SK-N-SH (cell line): ENCODE data around the gene FAXDC2.

Source experiments
- ELF1 ChIP-seq: IDR thresholded peaks from 2 replicates; pipeline ENCODE4 v1.4.0; 2012
- EZH2phosphoT487 ChIP-seq: fragments of 200-600 bp; sonication (generic); IDR thresholded peaks from 2 replicates; pipeline ENCODE4 v1.6.1; 2017; ENCODE audit warnings: low read depth, mixed run types, mild to moderate bottlenecking, antibody characterized with exemption, moderate library complexity, borderline replicate concordance
- MXI1 ChIP-seq: IDR thresholded peaks from 2 replicates; pipeline ENCODE4 v1.6.1; 2012; ENCODE audit warnings: mild to moderate bottlenecking, low read depth, low read length, improper control_type of control experiment
- NFIC ChIP-seq: IDR thresholded peaks from 2 replicates; pipeline ENCODE4 v1.4.0; 2012; ENCODE audit warnings: borderline replicate concordance
- RFX5 ChIP-seq: IDR thresholded peaks from 2 replicates; pipeline ENCODE4 v1.6.1; 2012; ENCODE audit warnings: mild to moderate bottlenecking, improper control_type of control experiment, low read length
- TAF1 ChIP-seq: IDR thresholded peaks from 2 replicates; pipeline ENCODE4 v1.6.1; 2012; ENCODE audit warnings: low read depth, mild to moderate bottlenecking, low read length, moderate library complexity, borderline replicate concordance
- TF ChIP-seq, protein P1 (sequence below): fragments of 200-600 bp; sonication (generic); IDR thresholded peaks from 2 replicates; pipeline ENCODE4 v1.6.1; 2017; ENCODE audit warnings: antibody characterized with exemption, mild to moderate bottlenecking, moderate library complexity
- TF ChIP-seq, protein P2 (sequence below): IDR thresholded peaks from 2 replicates; pipeline ENCODE4 v1.4.0; 2012; ENCODE audit warnings: low read depth, borderline replicate concordance

DNA sequence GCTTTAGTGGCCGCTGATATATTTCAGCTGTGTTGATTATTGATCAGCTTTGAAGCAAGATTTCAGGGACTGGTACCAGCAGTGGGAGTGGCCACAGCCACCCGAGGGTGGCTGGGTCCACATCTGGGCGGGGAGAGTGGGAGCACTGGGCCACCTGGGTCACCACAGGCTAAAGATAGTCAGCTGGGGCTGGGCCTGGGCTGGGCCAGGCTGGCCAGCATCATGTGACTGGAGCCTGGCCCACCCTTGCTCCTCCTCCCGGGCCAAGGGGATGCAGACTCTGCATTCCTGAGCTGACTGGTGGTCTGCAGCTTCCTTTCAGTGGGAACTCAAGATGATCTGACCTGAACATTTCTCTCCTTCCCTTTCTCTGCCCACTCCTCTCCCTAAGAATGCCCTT, 68.1 kb downstream of the FAXDC2 start:
- TF ChIP-seq, protein P1, sequence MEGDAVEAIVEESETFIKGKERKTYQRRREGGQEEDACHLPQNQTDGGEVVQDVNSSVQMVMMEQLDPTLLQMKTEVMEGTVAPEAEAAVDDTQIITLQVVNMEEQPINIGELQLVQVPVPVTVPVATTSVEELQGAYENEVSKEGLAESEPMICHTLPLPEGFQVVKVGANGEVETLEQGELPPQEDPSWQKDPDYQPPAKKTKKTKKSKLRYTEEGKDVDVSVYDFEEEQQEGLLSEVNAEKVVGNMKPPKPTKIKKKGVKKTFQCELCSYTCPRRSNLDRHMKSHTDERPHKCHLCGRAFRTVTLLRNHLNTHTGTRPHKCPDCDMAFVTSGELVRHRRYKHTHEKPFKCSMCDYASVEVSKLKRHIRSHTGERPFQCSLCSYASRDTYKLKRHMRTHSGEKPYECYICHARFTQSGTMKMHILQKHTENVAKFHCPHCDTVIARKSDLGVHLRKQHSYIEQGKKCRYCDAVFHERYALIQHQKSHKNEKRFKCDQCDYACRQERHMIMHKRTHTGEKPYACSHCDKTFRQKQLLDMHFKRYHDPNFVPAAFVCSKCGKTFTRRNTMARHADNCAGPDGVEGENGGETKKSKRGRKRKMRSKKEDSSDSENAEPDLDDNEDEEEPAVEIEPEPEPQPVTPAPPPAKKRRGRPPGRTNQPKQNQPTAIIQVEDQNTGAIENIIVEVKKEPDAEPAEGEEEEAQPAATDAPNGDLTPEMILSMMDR: no peak
- TF ChIP-seq EZH2phosphoT487: no peak
- TF ChIP-seq TAF1: no peak
- no peak for TF ChIP-seq MXI1
- no peak for TF ChIP-seq NFIC
- TF ChIP-seq ELF1: no peak
- TF ChIP-seq RFX5: no peak
- TF ChIP-seq, protein P2, sequence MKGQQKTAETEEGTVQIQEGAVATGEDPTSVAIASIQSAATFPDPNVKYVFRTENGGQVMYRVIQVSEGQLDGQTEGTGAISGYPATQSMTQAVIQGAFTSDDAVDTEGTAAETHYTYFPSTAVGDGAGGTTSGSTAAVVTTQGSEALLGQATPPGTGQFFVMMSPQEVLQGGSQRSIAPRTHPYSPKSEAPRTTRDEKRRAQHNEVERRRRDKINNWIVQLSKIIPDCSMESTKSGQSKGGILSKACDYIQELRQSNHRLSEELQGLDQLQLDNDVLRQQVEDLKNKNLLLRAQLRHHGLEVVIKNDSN: no peak; the same call in 1 of the 2 replicates
